ENCODE measurements around the gene TRIM62. TPM values are rescaled to one million over a fixed set of nuclear protein-coding genes. Genes with fewer than 3 reads are reported as not detected.

The TRIM62 gene
- total RNA-seq, 1 donor from 2014 or later, result 1.5 TPM

GRCh38 chr1:33180911-33181890 is 642 bp downstream of the TRIM62 start:
- DNase-seq (ENCODE audit: low read depth, low spot score), result peak; percentile 44

- DNase-seq (ENCODE audit: low read depth, low spot score), result no peak
Observed at GRCh38 chr1:33180226-33180910, 1.5 kb downstream of the TRIM62 start.

- DNase-seq (ENCODE audit: low read depth, low spot score), result no peak
Observed at GRCh38 chr1:33178836-33179439, 2.9 kb downstream of the TRIM62 start.

GRCh38 chr1:33177996-33178540 is 3.8 kb downstream of the TRIM62 start:
- no peak for DNase-seq (ENCODE audit: low read depth, low spot score)

- DNase-seq (ENCODE audit: low read depth, low spot score), result no peak
Observed at GRCh38 chr1:33176887-33177286, 5.0 kb downstream of the TRIM62 start.

GRCh38 chr1:33176362-33176850 is 5.4 kb downstream of the TRIM62 start:
- no peak for DNase-seq (ENCODE audit: low read depth, low spot score)

GRCh38 chr1:33175865-33176264 is 6.0 kb downstream of the TRIM62 start:
- DNase-seq (ENCODE audit: low read depth, low spot score), result no peak

- no peak for DNase-seq (ENCODE audit: low read depth, low spot score)
Observed at GRCh38 chr1:33173091-33173490, 8.8 kb downstream of the TRIM62 start.

GRCh38 chr1:33171977-33172813 is 9.6 kb downstream of the TRIM62 start:
- DNase-seq (ENCODE audit: low read depth, low spot score), result no peak

GRCh38 chr1:33170351-33171274 is 11.2 kb downstream of the TRIM62 start:
- no peak for DNase-seq (ENCODE audit: low read depth, low spot score)

- no peak for DNase-seq (ENCODE audit: low read depth, low spot score)
Observed at GRCh38 chr1:33169290-33170055, 12.4 kb downstream of the TRIM62 start.

- DNase-seq (ENCODE audit: low read depth, low spot score), result no peak
Observed at GRCh38 chr1:33168556-33169289, 13.1 kb downstream of the TRIM62 start.

- DNase-seq (ENCODE audit: low read depth, low spot score), result no peak
Observed at GRCh38 chr1:33167650-33168447, 14.0 kb downstream of the TRIM62 start.

GRCh38 chr1:33165809-33166208 is 16.0 kb downstream of the TRIM62 start:
- DNase-seq (ENCODE audit: low read depth, low spot score), result no peak

GRCh38 chr1:33165209-33165608 is 16.6 kb downstream of the TRIM62 start:
- DNase-seq (ENCODE audit: low read depth, low spot score), result no peak

- no peak for DNase-seq (ENCODE audit: low read depth, low spot score)
Observed at GRCh38 chr1:33163621-33164519, 18.0 kb downstream of the TRIM62 start.

Data from pulmonary artery endothelial cell (primary cell).